ENCODE measurements around the gene HCFC2.

HCFC2 gene

GRCh38 chr12:104136577-104136976 lies 72.2 kb downstream of the HCFC2 start:
- no peak for TF ChIP-seq FOXP2 (optimal IDR thresholded peaks at IDR 0.05; ENCODE audit: borderline replicate concordance, extremely low read depth, extremely low read length, insufficient read depth)
- TF ChIP-seq SIN3A (IDR thresholded peaks at IDR 0.05; ENCODE audit: borderline replicate concordance, insufficient read depth, low read length) = no peak
- TF ChIP-seq REST (IDR thresholded peaks at IDR 0.05; ENCODE audit: insufficient read depth in 1 of 2, low read depth in 2 of 2, low read length in 2 of 2) = no peak
- no peak for TF ChIP-seq TAF1 (IDR thresholded peaks at IDR 0.05; ENCODE audit: borderline replicate concordance, insufficient read depth, low read length)
- TF ChIP-seq POLR2AphosphoS5 (IDR thresholded peaks at IDR 0.05; ENCODE audit: low read depth, low read length) = no peak

- TF ChIP-seq FOXP2 (optimal IDR thresholded peaks at IDR 0.05; ENCODE audit: borderline replicate concordance, extremely low read depth, extremely low read length, insufficient read depth) (no peak), TAF1 (IDR thresholded peaks at IDR 0.05; ENCODE audit: borderline replicate concordance, insufficient read depth, low read length) (no peak), POLR2AphosphoS5 (IDR thresholded peaks at IDR 0.05; ENCODE audit: low read depth, low read length) (no peak; the same call in 1 of the 2 replicates), REST (IDR thresholded peaks at IDR 0.05; ENCODE audit: insufficient read depth in 1 of 2, low read depth in 2 of 2, low read length in 2 of 2) (no peak), SIN3A (IDR thresholded peaks at IDR 0.05; ENCODE audit: borderline replicate concordance, insufficient read depth, low read length) (no peak)
Observed at GRCh38 chr12:104137001-104137901, 72.9 kb downstream of the HCFC2 start.

- peak; percentile 73 for TF ChIP-seq FOXP2 (optimal IDR thresholded peaks at IDR 0.05; ENCODE audit: borderline replicate concordance, extremely low read depth, extremely low read length, insufficient read depth)
- TF ChIP-seq POLR2AphosphoS5 (IDR thresholded peaks at IDR 0.05; ENCODE audit: low read depth, low read length) = peak; percentile 72
- no peak for TF ChIP-seq SIN3A (IDR thresholded peaks at IDR 0.05; ENCODE audit: borderline replicate concordance, insufficient read depth, low read length)
- 0 out of 4 replicates have a peak, but pooled peaks of 1 of the 2 experiments have one; percentile 43 for TF ChIP-seq REST (IDR thresholded peaks at IDR 0.05; ENCODE audit: insufficient read depth in 1 of 2, low read depth in 2 of 2, low read length in 2 of 2)
- TF ChIP-seq TAF1 (IDR thresholded peaks at IDR 0.05; ENCODE audit: borderline replicate concordance, insufficient read depth, low read length) = peak; percentile 92
Observed at GRCh38 chr12:104137902-104138796, 73.8 kb downstream of the HCFC2 start, which contains the start of gene NFYB. NFYB (minus strand) TSS chr12:104138210; CDS start chr12:104135453, 2,757 bp downstream.

- no peak for TF ChIP-seq POLR2AphosphoS5 (IDR thresholded peaks at IDR 0.05; ENCODE audit: low read depth, low read length)
- TF ChIP-seq REST (IDR thresholded peaks at IDR 0.05; ENCODE audit: insufficient read depth in 1 of 2, low read depth in 2 of 2, low read length in 2 of 2) = no peak
- TF ChIP-seq SIN3A (IDR thresholded peaks at IDR 0.05; ENCODE audit: borderline replicate concordance, insufficient read depth, low read length) = no peak
- TF ChIP-seq FOXP2 (optimal IDR thresholded peaks at IDR 0.05; ENCODE audit: borderline replicate concordance, extremely low read depth, extremely low read length, insufficient read depth) = no peak
- no peak for TF ChIP-seq TAF1 (IDR thresholded peaks at IDR 0.05; ENCODE audit: borderline replicate concordance, insufficient read depth, low read length)
Observed at GRCh38 chr12:104138797-104139152, 74.4 kb downstream of the HCFC2 start.

All from PFSK-1 (cell line).